Tibial nerve (tissue), 4 donors: ENCODE measurements around the gene KLK8.

Experiments used
- EP300 ChIP-seq, 2 donors: sonication (generic); formaldehyde crosslinking; IDR thresholded peaks; one replicate each; pipeline ENCODE4 v1.6.1; 2017; ENCODE audit warnings: antibody characterized with exemption in 2 of 2, mild to moderate bottlenecking in 1 of 2
- POLR2A ChIP-seq, 2 donors: fragments of 450-650 bp; IDR thresholded peaks; one replicate each; pipeline ENCODE4 v1.6.1; 2017; ENCODE audit warnings: antibody characterized with exemption in 2 of 2, mild to moderate bottlenecking in 2 of 2, moderate library complexity in 2 of 2
- TF ChIP-seq, protein P1 (sequence below), 5 experiments: fragments of 200-600 bp in 3 of 5; fragments of 450-650 bp in 2 of 5; sonication (generic) in 3 of 5; IDR thresholded peaks; one replicate each; pipeline ENCODE4 v1.5.1; 2016 to 2019; ENCODE audit warnings: antibody characterized with exemption in 5 of 5, mild to moderate bottlenecking in 3 of 5, moderate library complexity in 2 of 5

GRCh38 chr19:50964266-50964665 lies 37.1 kb downstream of the KLK8 start:
- TF ChIP-seq, protein P1, sequence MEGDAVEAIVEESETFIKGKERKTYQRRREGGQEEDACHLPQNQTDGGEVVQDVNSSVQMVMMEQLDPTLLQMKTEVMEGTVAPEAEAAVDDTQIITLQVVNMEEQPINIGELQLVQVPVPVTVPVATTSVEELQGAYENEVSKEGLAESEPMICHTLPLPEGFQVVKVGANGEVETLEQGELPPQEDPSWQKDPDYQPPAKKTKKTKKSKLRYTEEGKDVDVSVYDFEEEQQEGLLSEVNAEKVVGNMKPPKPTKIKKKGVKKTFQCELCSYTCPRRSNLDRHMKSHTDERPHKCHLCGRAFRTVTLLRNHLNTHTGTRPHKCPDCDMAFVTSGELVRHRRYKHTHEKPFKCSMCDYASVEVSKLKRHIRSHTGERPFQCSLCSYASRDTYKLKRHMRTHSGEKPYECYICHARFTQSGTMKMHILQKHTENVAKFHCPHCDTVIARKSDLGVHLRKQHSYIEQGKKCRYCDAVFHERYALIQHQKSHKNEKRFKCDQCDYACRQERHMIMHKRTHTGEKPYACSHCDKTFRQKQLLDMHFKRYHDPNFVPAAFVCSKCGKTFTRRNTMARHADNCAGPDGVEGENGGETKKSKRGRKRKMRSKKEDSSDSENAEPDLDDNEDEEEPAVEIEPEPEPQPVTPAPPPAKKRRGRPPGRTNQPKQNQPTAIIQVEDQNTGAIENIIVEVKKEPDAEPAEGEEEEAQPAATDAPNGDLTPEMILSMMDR (IDR thresholded peaks at IDR 0.05): no peak
- TF ChIP-seq POLR2A (IDR thresholded peaks at IDR 0.05) (no peak), EP300 (IDR thresholded peaks at IDR 0.05) (no peak)
